H1 (cell line): ENCODE data around the gene C22orf23. TPM values are rescaled to one million over a fixed set of nuclear protein-coding genes. Genes with fewer than 3 reads are reported as not detected.

ENCODE experiments used
- CTCF ChIA-PET: fragments of 300-600 bp; sonication (Branson Sonifier 250); formaldehyde crosslinking; loops from one replicate; lab custom pipeline; 2021; ENCODE audit not compliant: partially characterized antibody; lab: Charles Lee
- POLR2A ChIA-PET: fragments of 300-600 bp; sonication (Branson Sonifier 250); formaldehyde crosslinking; loops from one replicate; lab custom pipeline; 2021; ENCODE audit warnings: inconsistent platforms; ENCODE audit not compliant: partially characterized antibody; lab: Charles Lee
- DNase-seq, 2 experiments: peaks; one replicate each; pipeline versions ENCODE4 v3.0.0 to v3.0.0-alpha.2; 2010 to 2022; ENCODE audit warnings: low spot score in 2 of 2, low read depth in 1 of 2, mixed read lengths in 1 of 2
- FAIRE-seq: peaks from 2 replicates; lab custom pipeline; 2011; peaks lifted over from hg19 to GRCh38; lab: Jason Lieb, UNC
- H2AFZ ChIP-seq: 2 replicates; pipeline ENCODE4 v1.8.1; 2012; ENCODE audit warnings: low read length, inconsistent platforms
- H2AK5ac ChIP-seq: 2 replicates; pipeline ENCODE4 v1.6.1; 2013; ENCODE audit warnings: low read depth, low read length
- H2BK120ac ChIP-seq: replicated peaks from 2 replicates; pipeline ENCODE3; 2013; ENCODE audit warnings: low read depth, low read length, inconsistent platforms
- H2BK12ac ChIP-seq: 2 replicates; pipeline ENCODE4 v1.6.1; 2013; ENCODE audit warnings: low read depth, low read length
- H2BK15ac ChIP-seq: 2 replicates; pipeline ENCODE4 v1.6.1; 2013; ENCODE audit warnings: low read length
- H2BK20ac ChIP-seq: 2 replicates; pipeline ENCODE4 v1.6.1; 2013; ENCODE audit warnings: low read length
- H2BK5ac ChIP-seq: 2 replicates; pipeline ENCODE4 v1.6.1; 2013; ENCODE audit warnings: low read depth, low read length
- H3K14ac ChIP-seq: 2 replicates; pipeline ENCODE4 v1.6.1; 2013; ENCODE audit warnings: inconsistent platforms; ENCODE audit not compliant: insufficient read length
- H3K18ac ChIP-seq: 2 replicates; pipeline ENCODE4 v1.6.1; 2013; ENCODE audit warnings: low read length; ENCODE audit errors: extremely low read depth
- H3K23ac ChIP-seq: 2 replicates; pipeline ENCODE4 v1.6.1; 2013; ENCODE audit warnings: inconsistent platforms; ENCODE audit not compliant: insufficient read length
- H3K23me2 ChIP-seq: 2 replicates; pipeline ENCODE4 v1.6.1; 2013; ENCODE audit warnings: low read depth, low read length
- H3K27ac ChIP-seq: 2 replicates; pipeline ENCODE4 v1.6.1; 2011; ENCODE audit warnings: low read depth, low read length, inconsistent platforms
- H3K27me3 ChIP-seq, 4 experiments: replicated peaks in 1 of 4; 1 replicate in 1 of 4; 2 replicates in 3 of 4; pipeline versions ENCODE4 v1.6.1 to v1.8.1; 2011 to 2013; ENCODE audit warnings: low read length in 3 of 4, mild to moderate bottlenecking in 3 of 4, inconsistent platforms in 2 of 4, mixed read lengths in 2 of 4, moderate library complexity in 1 of 4; ENCODE audit not compliant: control insufficient read depth in 3 of 4, insufficient read depth in 3 of 4; ENCODE audit errors: extremely low read depth in 1 of 4
- H3K36me3 ChIP-seq, 4 experiments: 2 replicates each; pipeline versions ENCODE4 v1.6.1 to v1.8.1; 2011 to 2013; ENCODE audit warnings: mild to moderate bottlenecking in 4 of 4, low read length in 3 of 4, moderate library complexity in 2 of 4, control low read depth in 1 of 4, inconsistent platforms in 1 of 4; ENCODE audit not compliant: insufficient read depth in 4 of 4, control insufficient read depth in 2 of 4
- H3K4ac ChIP-seq: replicated peaks from 2 replicates; pipeline ENCODE3; 2013; ENCODE audit warnings: low read length, low read depth, mixed read lengths, inconsistent platforms; ENCODE audit not compliant: insufficient read length
- H3K4me1 ChIP-seq, 4 experiments: replicated peaks in 1 of 4; 1 replicate in 1 of 4; 2 replicates in 3 of 4; pipeline versions ENCODE4 v1.6.1 to v1.8.1; 2011 to 2013; ENCODE audit warnings: low read length in 3 of 4, inconsistent platforms in 2 of 4, mixed read lengths in 1 of 4; ENCODE audit not compliant: insufficient read depth in 4 of 4, control insufficient read depth in 3 of 4
- H3K4me2 ChIP-seq, 2 experiments: 2 replicates each; pipeline versions ENCODE4 v1.6.1 to v1.8.1; 2011 to 2013; ENCODE audit warnings: low read depth in 2 of 2, low read length in 2 of 2, control low read depth in 1 of 2, inconsistent platforms in 1 of 2, mild to moderate bottlenecking in 1 of 2; ENCODE audit not compliant: insufficient read depth in 1 of 2
- H3K4me3 ChIP-seq, 4 experiments: fragments of 200-600, 300-600 bp in 1 of 4; sonication (generic), shearing (Covaris generic), sonication (Bioruptor Twin) in 1 of 4; 2 replicates each; pipeline versions ENCODE4 v1.5.1 to v1.8.1; 2011 to 2016; ENCODE audit warnings: low read length in 4 of 4, low read depth in 3 of 4, control low read depth in 2 of 4, inconsistent platforms in 2 of 4, mild to moderate bottlenecking in 2 of 4, mixed read lengths in 1 of 4, moderate library complexity in 1 of 4; ENCODE audit not compliant: insufficient read depth in 2 of 4; ENCODE audit errors: extremely low read depth in 1 of 4
- H3K56ac ChIP-seq: replicated peaks from 2 replicates; pipeline ENCODE3; 2013; ENCODE audit warnings: low read depth, mild to moderate bottlenecking, mixed read lengths, low read length, inconsistent platforms; ENCODE audit not compliant: insufficient read length
- H3K79me1 ChIP-seq: 2 replicates; pipeline ENCODE4 v1.6.1; 2013; ENCODE audit warnings: low read depth, low read length, control low read depth
- H3K79me2 ChIP-seq, 2 experiments: 2 replicates each; pipeline versions ENCODE4 v1.6.1 to v1.8.1; 2012 to 2013; ENCODE audit warnings: low read length in 2 of 2, mild to moderate bottlenecking in 2 of 2, inconsistent platforms in 1 of 2; ENCODE audit not compliant: insufficient read depth in 2 of 2, control insufficient read depth in 1 of 2
- H3K9ac ChIP-seq, 4 experiments: replicated peaks in 1 of 4; 1 replicate in 1 of 4; 2 replicates in 3 of 4; pipeline versions ENCODE4 v1.6.1 to v1.8.1; 2011 to 2013; ENCODE audit warnings: low read depth in 3 of 4, low read length in 3 of 4, control low read depth in 2 of 4, mild to moderate bottlenecking in 2 of 4, moderate library complexity in 2 of 4, inconsistent platforms in 1 of 4; ENCODE audit errors: extremely low read depth in 1 of 4
- H3K9me3 ChIP-seq, 2 experiments: 2 replicates each; pipeline versions ENCODE4 v1.6.1 to v1.8.1; 2012 to 2013; ENCODE audit warnings: mild to moderate bottlenecking in 2 of 2, moderate library complexity in 2 of 2, control low read depth in 1 of 2, inconsistent platforms in 1 of 2, low read depth in 1 of 2, low read length in 1 of 2, mixed read lengths in 1 of 2; ENCODE audit not compliant: insufficient read depth in 2 of 2
- H4K20me1 ChIP-seq, 2 experiments: replicated peaks in 1 of 2; 2 replicates each; pipeline versions ENCODE3 to v1.8.1; 2011 to 2013; ENCODE audit warnings: inconsistent platforms in 2 of 2, low read length in 2 of 2, mild to moderate bottlenecking in 1 of 2; ENCODE audit not compliant: insufficient read depth in 2 of 2, control insufficient read depth in 1 of 2
- H4K5ac ChIP-seq: 2 replicates; pipeline ENCODE4 v1.6.1; 2013; ENCODE audit warnings: low read length, low read depth, mixed read lengths, inconsistent platforms; ENCODE audit not compliant: insufficient read length
- H4K8ac ChIP-seq: 2 replicates; pipeline ENCODE4 v1.8.0; 2013; ENCODE audit warnings: mild to moderate bottlenecking, moderate library complexity, low read length, inconsistent platforms; ENCODE audit not compliant: insufficient read depth; ENCODE audit errors: extremely low read depth
- H4K91ac ChIP-seq: replicated peaks from 2 replicates; pipeline ENCODE3; 2013; ENCODE audit warnings: low read length, mixed read lengths, inconsistent platforms; ENCODE audit not compliant: insufficient read length
- ASH2L ChIP-seq: fragments of 200-600, 300-600 bp; sonication (generic); IDR thresholded peaks from one replicate; pipeline ENCODE4 v1.7.1; 2017; ENCODE audit warnings: low read length
- BACH1 ChIP-seq: IDR thresholded peaks from 2 replicates; pipeline ENCODE4 v1.6.1; 2012; ENCODE audit warnings: low read length, improper control_type of control experiment
- GTF2F1 ChIP-seq: IDR thresholded peaks from 2 replicates; pipeline ENCODE4 v1.6.1; 2012; ENCODE audit warnings: low read depth, low read length, improper control_type of control experiment, borderline replicate concordance
- POU5F1 ChIP-seq: IDR thresholded peaks from 2 replicates; pipeline ENCODE4 v1.6.1; 2011; ENCODE audit warnings: low read depth, mild to moderate bottlenecking, low read length, moderate library complexity
- RBBP5 ChIP-seq: IDR thresholded peaks from 2 replicates; pipeline ENCODE4 v1.7.1; 2012; ENCODE audit warnings: low read depth, mild to moderate bottlenecking, inconsistent platforms, low read length, moderate library complexity, borderline replicate concordance
- SIX5 ChIP-seq: IDR thresholded peaks from 2 replicates; pipeline ENCODE4 v1.6.1; 2011; ENCODE audit warnings: mild to moderate bottlenecking, low read depth, low read length
- SP1 ChIP-seq: IDR thresholded peaks from 2 replicates; pipeline ENCODE4 v1.6.1; 2011; ENCODE audit warnings: low read depth, low read length
- WGBS, 2 experiments: shearing (Covaris generic) in 1 of 2; methylation state at CpG; one replicate each; pipeline versions ENCODE4 v1.1.6 to v1.1.7; 2013 to 2015; ENCODE audit warnings: low lambda C conversion rate in 2 of 2, mixed read lengths in 2 of 2, inconsistent platforms in 1 of 2, low coverage in 1 of 2, missing lambda C conversion rate in 1 of 2; ENCODE audit not compliant: insufficient replicate concordance in 2 of 2, insufficient coverage in 1 of 2, insufficient read length in 1 of 2; ENCODE audit errors: extremely low coverage in 1 of 2, missing lambda C conversion rate in 1 of 2; 5-methylcytosine and 5-hydroxymethylcytosine counted together
- polyA plus RNA-seq, 7 experiments: library from polyadenylated mRNA; depleted of rRNA in 3 of 7; stranded (reverse) in 5 of 7; unstranded in 2 of 7; fragments of >200 nt in 5 of 7; fragments of 200-250 nt in 2 of 7; gene quantifications; 1 replicate in 5 of 7; 2 replicates in 1 of 7; 4 replicates in 1 of 7; pipeline versions ENCODE4 v1.2.1 to v1.2.3, GENCODE V29; 2011 to 2013; ENCODE audit warnings: missing spikeins in 2 of 7, mixed read lengths in 2 of 7
- total RNA-seq: library from RNA; stranded (reverse); fragmentation: NEBNext Ultra II Directional; extraction: Animal tissue kit (Norgen Biotek cat#: 25700); gene quantifications from 2 replicates; pipeline ENCODE4 v1.2.1, GENCODE V29; 2021
- TF ChIP-seq, protein P1 (sequence below): IDR thresholded peaks from 2 replicates; pipeline ENCODE4 v1.6.1; 2012; ENCODE audit warnings: low read length, inconsistent platforms
- TF ChIP-seq, protein P2 (sequence below), 3 experiments: IDR thresholded peaks; 1 replicate in 2 of 3; 2 replicates in 1 of 3; pipeline versions ENCODE4 v1.5.1 to v1.6.1; 2011; ENCODE audit warnings: low read length in 3 of 3, mild to moderate bottlenecking in 3 of 3, inconsistent platforms in 2 of 3, low read depth in 1 of 3, moderate library complexity in 1 of 3; ENCODE audit not compliant: insufficient read depth in 1 of 3; ENCODE audit errors: control extremely low read depth in 1 of 3

Gene C22orf23
- total and polyA plus RNA-seq, 2 of the 8 experiments (the other 6 are each of a cell fraction or from before 2014, with no cell fraction given), result 0.50 to 0.54 TPM

- Histone ChIP-seq H4K5ac (no peak overlapping the region), H4K91ac (no peak overlapping the region), H3K27ac (no peak overlapping the region), H2BK20ac (no peak overlapping the region), H2BK5ac (no peak overlapping the region), H4K20me1 (peaks cover 2 to 6% of the 10 kb centered on the region in 2 experiments), H2BK15ac (no peak overlapping the region), H3K4me3 (no peak overlapping the region), H3K4ac (no peak overlapping the region), H2BK12ac (no peak overlapping the region), H3K9me3 (no peaks in the 10 kb centered on the region), H3K14ac (no peak overlapping the region), H3K56ac (no peak overlapping the region), H3K79me2 (no peaks in the 10 kb centered on the region), H3K23ac (no peak overlapping the region), H3K79me1 (no peaks in the 10 kb centered on the region), H3K23me2 (no peaks in the 10 kb centered on the region), H3K9ac (no peak overlapping the region), H2AFZ (no peak overlapping the region), H3K4me1 (no peaks in the 10 kb centered on the region), H3K4me2 (no peak overlapping the region), H3K36me3 (peaks cover 0 to 26% (median 5%) of the 10 kb centered on the region in 4 experiments; a peak in 4 of 8 replicates), H4K8ac (no peak overlapping the region), H3K27me3 (no peaks in the 10 kb centered on the region), H2BK120ac (no peak overlapping the region), H2AK5ac (no peak overlapping the region), H3K18ac (no peak overlapping the region)
- DNase-seq, result no peak
- CTCF ChIA-PET, result interaction anchor here (1.1 to 3.6 kb wide), 5 partner anchors 9 to 47 kb away, joined by 4 to 13 read pairs (median 5); partner anchors contain the start of gene MICALL1
- POLR2A ChIA-PET, result interaction anchor here (1.0 to 8.4 kb wide), 4 partner anchors 13 to 131 kb away, joined by 3 to 36 read pairs (median 8); partner anchors contain the start of gene MICALL1
- WGBS, 2 experiments, result 81% methylated on average over 4 of the region's 4 CpGs; no CpG with 5 or more reads in 1 of the 2 experiments
- FAIRE-seq, result no peak
- TF ChIP-seq RBBP5 (no peak), POU5F1 (no peak), GTF2F1 (no peak), BACH1 (no peak), SP1 (no peak), SIX5 (no peak), ASH2L (no peak)
- TF ChIP-seq, protein P1, sequence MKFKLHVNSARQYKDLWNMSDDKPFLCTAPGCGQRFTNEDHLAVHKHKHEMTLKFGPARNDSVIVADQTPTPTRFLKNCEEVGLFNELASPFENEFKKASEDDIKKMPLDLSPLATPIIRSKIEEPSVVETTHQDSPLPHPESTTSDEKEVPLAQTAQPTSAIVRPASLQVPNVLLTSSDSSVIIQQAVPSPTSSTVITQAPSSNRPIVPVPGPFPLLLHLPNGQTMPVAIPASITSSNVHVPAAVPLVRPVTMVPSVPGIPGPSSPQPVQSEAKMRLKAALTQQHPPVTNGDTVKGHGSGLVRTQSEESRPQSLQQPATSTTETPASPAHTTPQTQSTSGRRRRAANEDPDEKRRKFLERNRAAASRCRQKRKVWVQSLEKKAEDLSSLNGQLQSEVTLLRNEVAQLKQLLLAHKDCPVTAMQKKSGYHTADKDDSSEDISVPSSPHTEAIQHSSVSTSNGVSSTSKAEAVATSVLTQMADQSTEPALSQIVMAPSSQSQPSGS, result no peak
- TF ChIP-seq, protein P2, sequence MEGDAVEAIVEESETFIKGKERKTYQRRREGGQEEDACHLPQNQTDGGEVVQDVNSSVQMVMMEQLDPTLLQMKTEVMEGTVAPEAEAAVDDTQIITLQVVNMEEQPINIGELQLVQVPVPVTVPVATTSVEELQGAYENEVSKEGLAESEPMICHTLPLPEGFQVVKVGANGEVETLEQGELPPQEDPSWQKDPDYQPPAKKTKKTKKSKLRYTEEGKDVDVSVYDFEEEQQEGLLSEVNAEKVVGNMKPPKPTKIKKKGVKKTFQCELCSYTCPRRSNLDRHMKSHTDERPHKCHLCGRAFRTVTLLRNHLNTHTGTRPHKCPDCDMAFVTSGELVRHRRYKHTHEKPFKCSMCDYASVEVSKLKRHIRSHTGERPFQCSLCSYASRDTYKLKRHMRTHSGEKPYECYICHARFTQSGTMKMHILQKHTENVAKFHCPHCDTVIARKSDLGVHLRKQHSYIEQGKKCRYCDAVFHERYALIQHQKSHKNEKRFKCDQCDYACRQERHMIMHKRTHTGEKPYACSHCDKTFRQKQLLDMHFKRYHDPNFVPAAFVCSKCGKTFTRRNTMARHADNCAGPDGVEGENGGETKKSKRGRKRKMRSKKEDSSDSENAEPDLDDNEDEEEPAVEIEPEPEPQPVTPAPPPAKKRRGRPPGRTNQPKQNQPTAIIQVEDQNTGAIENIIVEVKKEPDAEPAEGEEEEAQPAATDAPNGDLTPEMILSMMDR (IDR thresholded peaks at IDR 0.05; ENCODE audit: control extremely low read depth in 1 of 3, insufficient read depth in 1 of 3, low read depth in 1 of 3, low read length in 3 of 3), result no peak
These were observed 35.4 kb downstream of the C22orf23 start for GRCh38 chr22:37917874-37918548.
